HEK293 (cell line): ENCODE measurements around the gene WDR11.

Source experiments
- ATF2 ChIP-seq: fragments of 450-650 bp; formaldehyde crosslinking; IDR thresholded peaks from 2 replicates; pipeline ENCODE4 v1.5.1; 2016; ENCODE audit warnings: missing biosample characterization, missing genetic modification characterization, low read depth
- OVOL3 ChIP-seq: fragments of 450-650 bp; formaldehyde crosslinking; IDR thresholded peaks from 2 replicates; pipeline ENCODE4 v1.5.1; 2016; ENCODE audit warnings: missing biosample characterization, missing genetic modification characterization
- REPIN1 ChIP-seq: fragments of 450-650 bp; formaldehyde crosslinking; IDR thresholded peaks from 2 replicates; pipeline ENCODE4 v1.5.1; 2017; ENCODE audit warnings: missing biosample characterization, missing genetic modification characterization, low read depth
- TCF7L2 ChIP-seq: IDR thresholded peaks from 2 replicates; pipeline ENCODE4 v1.6.1; 2011; ENCODE audit warnings: low read depth, mild to moderate bottlenecking, inconsistent platforms, low read length, moderate library complexity, borderline replicate concordance
- YY1 ChIP-seq: fragments of 450-650 bp; formaldehyde crosslinking; IDR thresholded peaks from 2 replicates; pipeline ENCODE4 v1.5.1; 2018; ENCODE audit warnings: missing biosample characterization, missing genetic modification characterization
- ZBTB48 ChIP-seq: fragments of 450-650 bp; formaldehyde crosslinking; IDR thresholded peaks from 2 replicates; pipeline ENCODE4 v1.5.1; 2016; ENCODE audit warnings: missing biosample characterization, missing genetic modification characterization
- ZNF140 ChIP-seq: fragments of 450-650 bp; formaldehyde crosslinking; IDR thresholded peaks from 2 replicates; pipeline ENCODE4 v1.5.1; 2016; ENCODE audit warnings: missing biosample characterization, missing genetic modification characterization
- ZNF19 ChIP-seq: fragments of 450-650 bp; formaldehyde crosslinking; IDR thresholded peaks from 2 replicates; pipeline ENCODE4; 2016; ENCODE audit warnings: missing biosample characterization, missing genetic modification characterization, low read depth
- ZNF660 ChIP-seq: fragments of 450-650 bp; IDR thresholded peaks from 2 replicates; pipeline ENCODE4 v1.5.1; 2018; ENCODE audit warnings: missing biosample characterization, mild to moderate bottlenecking, missing genetic modification characterization
- TF ChIP-seq, protein P1 (sequence below): fragments of 450-650 bp; formaldehyde crosslinking; IDR thresholded peaks from 2 replicates; pipeline ENCODE4 v1.5.1; 2016; ENCODE audit warnings: missing biosample characterization, missing genetic modification characterization
- TF ChIP-seq, protein P2 (sequence below): fragments of 450-650 bp; formaldehyde crosslinking; IDR thresholded peaks from 2 replicates; pipeline ENCODE4 v1.5.1; 2016; ENCODE audit warnings: missing biosample characterization, missing genetic modification characterization
- TF ChIP-seq, protein P3 (sequence below): fragments of 450-650 bp; formaldehyde crosslinking; conservative IDR thresholded peaks from 2 replicates; pipeline ENCODE4 v1.5.1; 2016; ENCODE audit warnings: low read depth, missing biosample characterization, missing genetic modification characterization
- TF ChIP-seq, protein P4 (sequence below): fragments of 450-650 bp; formaldehyde crosslinking; IDR thresholded peaks from 2 replicates; pipeline ENCODE4 v1.5.1; 2016; ENCODE audit warnings: missing biosample characterization, missing genetic modification characterization

DNA sequence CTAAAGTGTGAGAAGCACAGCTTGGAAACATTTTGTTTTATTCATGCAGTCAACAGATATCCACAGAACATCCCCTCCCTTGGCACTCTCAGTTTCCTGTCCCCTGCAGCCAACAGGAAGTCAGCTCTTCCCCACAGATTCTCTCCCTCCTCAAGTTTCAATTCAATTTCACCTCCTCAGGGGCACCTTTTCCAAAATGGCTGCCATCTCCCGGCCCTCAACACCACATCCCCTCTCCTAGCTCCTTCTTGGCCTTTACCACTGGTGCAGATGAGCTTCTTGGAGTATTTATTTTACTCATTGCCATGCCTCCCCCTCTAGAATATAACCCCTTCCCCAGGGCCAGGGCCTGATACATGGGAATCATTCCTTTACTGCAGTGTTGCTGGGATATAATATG lies 94.0 kb downstream of the WDR11 start:
- no peak for TF ChIP-seq YY1
- TF ChIP-seq REPIN1: no peak
- TF ChIP-seq, protein P1, sequence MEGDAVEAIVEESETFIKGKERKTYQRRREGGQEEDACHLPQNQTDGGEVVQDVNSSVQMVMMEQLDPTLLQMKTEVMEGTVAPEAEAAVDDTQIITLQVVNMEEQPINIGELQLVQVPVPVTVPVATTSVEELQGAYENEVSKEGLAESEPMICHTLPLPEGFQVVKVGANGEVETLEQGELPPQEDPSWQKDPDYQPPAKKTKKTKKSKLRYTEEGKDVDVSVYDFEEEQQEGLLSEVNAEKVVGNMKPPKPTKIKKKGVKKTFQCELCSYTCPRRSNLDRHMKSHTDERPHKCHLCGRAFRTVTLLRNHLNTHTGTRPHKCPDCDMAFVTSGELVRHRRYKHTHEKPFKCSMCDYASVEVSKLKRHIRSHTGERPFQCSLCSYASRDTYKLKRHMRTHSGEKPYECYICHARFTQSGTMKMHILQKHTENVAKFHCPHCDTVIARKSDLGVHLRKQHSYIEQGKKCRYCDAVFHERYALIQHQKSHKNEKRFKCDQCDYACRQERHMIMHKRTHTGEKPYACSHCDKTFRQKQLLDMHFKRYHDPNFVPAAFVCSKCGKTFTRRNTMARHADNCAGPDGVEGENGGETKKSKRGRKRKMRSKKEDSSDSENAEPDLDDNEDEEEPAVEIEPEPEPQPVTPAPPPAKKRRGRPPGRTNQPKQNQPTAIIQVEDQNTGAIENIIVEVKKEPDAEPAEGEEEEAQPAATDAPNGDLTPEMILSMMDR (tag by site-specific recombination): no peak
- no peak for TF ChIP-seq ZNF19
- TF ChIP-seq ZNF660 (tag by site-specific recombination): no peak
- TF ChIP-seq, protein P2, sequence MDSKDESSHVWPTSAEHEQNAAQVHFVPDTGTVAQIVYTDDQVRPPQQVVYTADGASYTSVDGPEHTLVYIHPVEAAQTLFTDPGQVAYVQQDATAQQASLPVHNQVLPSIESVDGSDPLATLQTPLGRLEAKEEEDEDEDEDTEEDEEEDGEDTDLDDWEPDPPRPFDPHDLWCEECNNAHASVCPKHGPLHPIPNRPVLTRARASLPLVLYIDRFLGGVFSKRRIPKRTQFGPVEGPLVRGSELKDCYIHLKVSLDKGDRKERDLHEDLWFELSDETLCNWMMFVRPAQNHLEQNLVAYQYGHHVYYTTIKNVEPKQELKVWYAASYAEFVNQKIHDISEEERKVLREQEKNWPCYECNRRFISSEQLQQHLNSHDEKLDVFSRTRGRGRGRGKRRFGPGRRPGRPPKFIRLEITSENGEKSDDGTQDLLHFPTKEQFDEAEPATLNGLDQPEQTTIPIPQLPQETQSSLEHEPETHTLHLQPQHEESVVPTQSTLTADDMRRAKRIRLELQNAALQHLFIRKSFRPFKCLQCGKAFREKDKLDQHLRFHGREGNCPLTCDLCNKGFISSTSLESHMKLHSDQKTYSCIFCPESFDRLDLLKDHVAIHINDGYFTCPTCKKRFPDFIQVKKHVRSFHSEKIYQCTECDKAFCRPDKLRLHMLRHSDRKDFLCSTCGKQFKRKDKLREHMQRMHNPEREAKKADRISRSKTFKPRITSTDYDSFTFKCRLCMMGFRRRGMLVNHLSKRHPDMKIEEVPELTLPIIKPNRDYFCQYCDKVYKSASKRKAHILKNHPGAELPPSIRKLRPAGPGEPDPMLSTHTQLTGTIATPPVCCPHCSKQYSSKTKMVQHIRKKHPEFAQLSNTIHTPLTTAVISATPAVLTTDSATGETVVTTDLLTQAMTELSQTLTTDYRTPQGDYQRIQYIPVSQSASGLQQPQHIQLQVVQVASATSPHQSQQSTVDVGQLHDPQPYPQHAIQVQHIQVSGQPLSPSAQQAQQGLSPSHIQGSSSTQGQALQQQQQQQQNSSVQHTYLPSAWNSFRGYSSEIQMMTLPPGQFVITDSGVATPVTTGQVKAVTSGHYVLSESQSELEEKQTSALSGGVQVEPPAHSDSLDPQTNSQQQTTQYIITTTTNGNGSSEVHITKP: no peak
- TF ChIP-seq OVOL3 (tag by site-specific recombination): no peak
- TF ChIP-seq, protein P3, sequence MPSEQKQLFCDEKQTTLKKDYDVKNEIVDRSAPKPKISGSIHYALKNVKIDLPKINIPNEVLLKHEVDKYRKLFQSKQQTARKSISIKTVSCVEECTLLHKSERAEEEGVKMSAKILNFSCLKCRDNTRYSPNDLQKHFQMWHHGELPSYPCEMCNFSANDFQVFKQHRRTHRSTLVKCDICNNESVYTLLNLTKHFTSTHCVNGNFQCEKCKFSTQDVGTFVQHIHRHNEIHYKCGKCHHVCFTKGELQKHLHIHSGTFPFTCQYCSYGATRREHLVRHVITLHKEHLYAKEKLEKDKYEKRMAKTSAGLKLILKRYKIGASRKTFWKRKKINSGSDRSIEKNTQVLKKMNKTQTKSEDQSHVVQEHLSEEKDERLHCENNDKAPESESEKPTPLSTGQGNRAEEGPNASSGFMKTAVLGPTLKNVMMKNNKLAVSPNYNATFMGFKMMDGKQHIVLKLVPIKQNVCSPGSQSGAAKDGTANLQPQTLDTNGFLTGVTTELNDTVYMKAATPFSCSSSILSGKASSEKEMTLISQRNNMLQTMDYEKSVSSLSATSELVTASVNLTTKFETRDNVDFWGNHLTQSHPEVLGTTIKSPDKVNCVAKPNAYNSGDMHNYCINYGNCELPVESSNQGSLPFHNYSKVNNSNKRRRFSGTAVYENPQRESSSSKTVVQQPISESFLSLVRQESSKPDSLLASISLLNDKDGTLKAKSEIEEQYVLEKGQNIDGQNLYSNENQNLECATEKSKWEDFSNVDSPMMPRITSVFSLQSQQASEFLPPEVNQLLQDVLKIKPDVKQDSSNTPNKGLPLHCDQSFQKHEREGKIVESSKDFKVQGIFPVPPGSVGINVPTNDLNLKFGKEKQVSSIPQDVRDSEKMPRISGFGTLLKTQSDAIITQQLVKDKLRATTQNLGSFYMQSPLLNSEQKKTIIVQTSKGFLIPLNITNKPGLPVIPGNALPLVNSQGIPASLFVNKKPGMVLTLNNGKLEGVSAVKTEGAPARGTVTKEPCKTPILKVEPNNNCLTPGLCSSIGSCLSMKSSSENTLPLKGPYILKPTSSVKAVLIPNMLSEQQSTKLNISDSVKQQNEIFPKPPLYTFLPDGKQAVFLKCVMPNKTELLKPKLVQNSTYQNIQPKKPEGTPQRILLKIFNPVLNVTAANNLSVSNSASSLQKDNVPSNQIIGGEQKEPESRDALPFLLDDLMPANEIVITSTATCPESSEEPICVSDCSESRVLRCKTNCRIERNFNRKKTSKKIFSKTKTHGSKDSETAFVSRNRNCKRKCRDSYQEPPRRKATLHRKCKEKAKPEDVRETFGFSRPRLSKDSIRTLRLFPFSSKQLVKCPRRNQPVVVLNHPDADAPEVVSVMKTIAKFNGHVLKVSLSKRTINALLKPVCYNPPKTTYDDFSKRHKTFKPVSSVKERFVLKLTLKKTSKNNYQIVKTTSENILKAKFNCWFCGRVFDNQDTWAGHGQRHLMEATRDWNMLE (tag by site-specific recombination): no peak
- TF ChIP-seq, protein P4, sequence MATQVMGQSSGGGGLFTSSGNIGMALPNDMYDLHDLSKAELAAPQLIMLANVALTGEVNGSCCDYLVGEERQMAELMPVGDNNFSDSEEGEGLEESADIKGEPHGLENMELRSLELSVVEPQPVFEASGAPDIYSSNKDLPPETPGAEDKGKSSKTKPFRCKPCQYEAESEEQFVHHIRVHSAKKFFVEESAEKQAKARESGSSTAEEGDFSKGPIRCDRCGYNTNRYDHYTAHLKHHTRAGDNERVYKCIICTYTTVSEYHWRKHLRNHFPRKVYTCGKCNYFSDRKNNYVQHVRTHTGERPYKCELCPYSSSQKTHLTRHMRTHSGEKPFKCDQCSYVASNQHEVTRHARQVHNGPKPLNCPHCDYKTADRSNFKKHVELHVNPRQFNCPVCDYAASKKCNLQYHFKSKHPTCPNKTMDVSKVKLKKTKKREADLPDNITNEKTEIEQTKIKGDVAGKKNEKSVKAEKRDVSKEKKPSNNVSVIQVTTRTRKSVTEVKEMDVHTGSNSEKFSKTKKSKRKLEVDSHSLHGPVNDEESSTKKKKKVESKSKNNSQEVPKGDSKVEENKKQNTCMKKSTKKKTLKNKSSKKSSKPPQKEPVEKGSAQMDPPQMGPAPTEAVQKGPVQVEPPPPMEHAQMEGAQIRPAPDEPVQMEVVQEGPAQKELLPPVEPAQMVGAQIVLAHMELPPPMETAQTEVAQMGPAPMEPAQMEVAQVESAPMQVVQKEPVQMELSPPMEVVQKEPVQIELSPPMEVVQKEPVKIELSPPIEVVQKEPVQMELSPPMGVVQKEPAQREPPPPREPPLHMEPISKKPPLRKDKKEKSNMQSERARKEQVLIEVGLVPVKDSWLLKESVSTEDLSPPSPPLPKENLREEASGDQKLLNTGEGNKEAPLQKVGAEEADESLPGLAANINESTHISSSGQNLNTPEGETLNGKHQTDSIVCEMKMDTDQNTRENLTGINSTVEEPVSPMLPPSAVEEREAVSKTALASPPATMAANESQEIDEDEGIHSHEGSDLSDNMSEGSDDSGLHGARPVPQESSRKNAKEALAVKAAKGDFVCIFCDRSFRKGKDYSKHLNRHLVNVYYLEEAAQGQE: no peak
- TF ChIP-seq ATF2 (tag by site-specific recombination): no peak
- no peak for TF ChIP-seq ZNF140 (tag by site-specific recombination)
- no peak for TF ChIP-seq ZBTB48 (tag by site-specific recombination)
- no peak for TF ChIP-seq TCF7L2
